Muscle layer of colon (tissue), 2 donors: ENCODE data around the gene EVI5.

Source experiments
- H3K27ac ChIP-seq: one replicate; pipeline ENCODE4 v1.7.0; 2013; ENCODE audit warnings: low read depth, mild to moderate bottlenecking, low read length, moderate library complexity
- H3K27me3 ChIP-seq, 2 donors: one replicate each; pipeline ENCODE4 v1.7.0; 2013; ENCODE audit warnings: low read length in 2 of 2, mild to moderate bottlenecking in 2 of 2; ENCODE audit not compliant: insufficient read depth in 2 of 2, control insufficient read depth in 1 of 2
- H3K36me3 ChIP-seq: one replicate; pipeline ENCODE4 v1.7.0; 2013; ENCODE audit warnings: mild to moderate bottlenecking, low read length; ENCODE audit not compliant: insufficient read depth
- H3K4me1 ChIP-seq: one replicate; pipeline ENCODE4 v1.7.0; 2013; ENCODE audit warnings: mild to moderate bottlenecking, low read length; ENCODE audit not compliant: insufficient read depth
- H3K4me3 ChIP-seq, 2 donors: one replicate each; pipeline ENCODE4 v1.7.0; 2013; ENCODE audit warnings: low read length in 2 of 2, low read depth in 1 of 2, mild to moderate bottlenecking in 1 of 2, moderate library complexity in 1 of 2
- H3K9ac ChIP-seq: one replicate; pipeline ENCODE4 v1.7.0; 2013; ENCODE audit warnings: low read length
- H3K9me3 ChIP-seq: one replicate; pipeline ENCODE4 v1.7.0; 2013; ENCODE audit warnings: mild to moderate bottlenecking, low read length
- donor health status: abdominal sarcoma.
- donor health status: Adenocarcinoma of cecum.

Gene EVI5

DNA sequence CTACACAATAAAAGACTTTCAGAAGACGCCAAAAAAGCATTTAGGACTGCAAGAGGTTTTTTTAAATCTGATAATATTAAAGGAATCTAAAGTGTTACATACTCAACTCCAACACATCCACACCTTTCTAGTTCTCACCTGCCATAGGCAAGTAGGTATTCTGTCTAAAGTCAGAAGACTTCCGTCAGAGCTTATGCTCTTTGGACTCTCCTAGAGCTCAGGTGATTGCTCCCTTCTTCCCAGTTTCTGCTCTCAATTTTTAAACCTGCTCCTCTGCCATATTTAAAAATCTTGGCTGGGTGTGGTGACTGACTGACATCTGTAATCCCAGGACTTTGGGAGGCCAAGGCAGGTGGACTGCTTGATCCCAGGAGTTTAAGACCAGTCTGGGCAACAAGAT is 16.6 kb downstream of the EVI5 start:
- no peak overlapping the region for H3K4me3 ChIP-seq
- no peaks in the 10 kb centered on the region for H3K9me3 ChIP-seq
- no peaks in the 10 kb centered on the region for H3K4me1 ChIP-seq
- H3K27ac ChIP-seq: no peak overlapping the region
- H3K36me3 ChIP-seq: no peaks in the 10 kb centered on the region
- no peak overlapping the region for H3K9ac ChIP-seq
- H3K27me3 ChIP-seq: no peaks in the 10 kb centered on the region

DNA sequence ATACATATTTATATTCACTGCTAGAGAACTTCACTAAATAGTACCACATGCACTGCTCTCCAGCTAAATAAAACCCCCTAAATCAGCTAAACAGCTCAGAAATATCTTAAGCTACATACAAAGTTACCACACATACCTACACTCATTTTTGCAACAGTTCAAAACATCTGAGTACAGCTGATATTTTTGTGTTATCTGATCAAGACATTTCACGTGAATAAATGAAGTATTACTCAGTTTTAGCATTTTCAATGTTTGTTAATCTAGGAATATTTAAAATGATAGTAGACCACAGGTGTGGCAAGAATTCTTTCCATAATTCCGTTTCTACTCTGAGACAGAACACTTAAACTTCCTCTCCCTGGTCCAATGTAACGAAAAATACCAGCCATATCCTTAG is 20.8 kb downstream of the EVI5 start:
- Histone ChIP-seq H3K27me3 (no peaks in the 10 kb centered on the region), H3K4me3 (no peak overlapping the region), H3K9me3 (no peaks in the 10 kb centered on the region), H3K36me3 (no peaks in the 10 kb centered on the region), H3K27ac (no peak overlapping the region), H3K9ac (no peak overlapping the region), H3K4me1 (no peaks in the 10 kb centered on the region)

- H3K9ac ChIP-seq: no peak overlapping the region
- H3K4me1 ChIP-seq: no peaks in the 10 kb centered on the region
- no peaks in the 10 kb centered on the region for H3K36me3 ChIP-seq
- H3K27ac ChIP-seq: no peak overlapping the region
- no peaks in the 10 kb centered on the region for H3K27me3 ChIP-seq
- no peaks in the 10 kb centered on the region for H3K9me3 ChIP-seq
- H3K4me3 ChIP-seq: no peak overlapping the region
Observed at GRCh38 chr1:92762355-92762754, 22.6 kb downstream of the EVI5 start.

DNA sequence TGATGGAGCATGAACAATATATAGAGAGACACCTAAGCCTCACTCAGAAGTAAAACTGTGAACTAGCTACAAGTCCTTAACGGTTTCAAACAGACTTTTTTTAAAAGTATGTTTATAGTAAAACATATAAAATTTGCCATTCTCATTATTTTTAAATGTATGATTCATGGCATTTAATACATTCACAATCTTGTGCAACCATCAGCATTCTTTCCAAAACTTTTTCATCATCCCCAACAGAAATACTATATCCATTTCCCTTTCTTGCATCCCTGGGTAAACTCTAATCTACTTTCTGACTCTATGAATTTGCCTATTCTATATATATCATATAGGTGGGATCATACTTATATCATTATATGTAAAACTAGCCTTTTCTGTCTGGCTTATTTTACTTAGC is 25.5 kb downstream of the EVI5 start:
- no peak overlapping the region for H3K27ac ChIP-seq
- no peaks in the 10 kb centered on the region for H3K9me3 ChIP-seq
- H3K36me3 ChIP-seq: no peaks in the 10 kb centered on the region
- H3K4me1 ChIP-seq: no peaks in the 10 kb centered on the region
- no peak overlapping the region for H3K9ac ChIP-seq
- H3K4me3 ChIP-seq: no peak overlapping the region
- no peaks in the 10 kb centered on the region for H3K27me3 ChIP-seq

DNA sequence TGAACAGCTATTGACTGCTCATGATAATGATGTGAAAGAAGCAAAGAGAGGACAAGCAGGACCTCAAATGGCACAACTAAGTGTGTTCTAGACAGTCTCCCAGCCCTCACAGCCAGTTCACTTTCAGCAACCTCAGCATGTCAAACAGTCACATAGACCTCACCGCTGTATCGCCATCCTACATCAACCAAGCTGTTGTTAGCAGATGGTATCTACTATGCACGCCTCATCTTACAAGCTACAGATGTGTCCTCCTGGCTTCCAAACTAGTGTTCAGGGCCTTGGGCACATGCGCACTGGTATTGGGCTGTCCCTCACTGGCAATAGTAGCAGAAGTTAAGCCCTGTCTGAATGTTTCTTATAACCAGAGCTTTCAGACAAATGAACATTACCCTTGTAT is 28.4 kb downstream of the EVI5 start:
- Histone ChIP-seq H3K36me3 (no peaks in the 10 kb centered on the region), H3K4me3 (no peak overlapping the region), H3K27ac (no peak overlapping the region), H3K4me1 (no peaks in the 10 kb centered on the region), H3K9ac (no peak overlapping the region), H3K9me3 (no peaks in the 10 kb centered on the region), H3K27me3 (no peaks in the 10 kb centered on the region)

DNA sequence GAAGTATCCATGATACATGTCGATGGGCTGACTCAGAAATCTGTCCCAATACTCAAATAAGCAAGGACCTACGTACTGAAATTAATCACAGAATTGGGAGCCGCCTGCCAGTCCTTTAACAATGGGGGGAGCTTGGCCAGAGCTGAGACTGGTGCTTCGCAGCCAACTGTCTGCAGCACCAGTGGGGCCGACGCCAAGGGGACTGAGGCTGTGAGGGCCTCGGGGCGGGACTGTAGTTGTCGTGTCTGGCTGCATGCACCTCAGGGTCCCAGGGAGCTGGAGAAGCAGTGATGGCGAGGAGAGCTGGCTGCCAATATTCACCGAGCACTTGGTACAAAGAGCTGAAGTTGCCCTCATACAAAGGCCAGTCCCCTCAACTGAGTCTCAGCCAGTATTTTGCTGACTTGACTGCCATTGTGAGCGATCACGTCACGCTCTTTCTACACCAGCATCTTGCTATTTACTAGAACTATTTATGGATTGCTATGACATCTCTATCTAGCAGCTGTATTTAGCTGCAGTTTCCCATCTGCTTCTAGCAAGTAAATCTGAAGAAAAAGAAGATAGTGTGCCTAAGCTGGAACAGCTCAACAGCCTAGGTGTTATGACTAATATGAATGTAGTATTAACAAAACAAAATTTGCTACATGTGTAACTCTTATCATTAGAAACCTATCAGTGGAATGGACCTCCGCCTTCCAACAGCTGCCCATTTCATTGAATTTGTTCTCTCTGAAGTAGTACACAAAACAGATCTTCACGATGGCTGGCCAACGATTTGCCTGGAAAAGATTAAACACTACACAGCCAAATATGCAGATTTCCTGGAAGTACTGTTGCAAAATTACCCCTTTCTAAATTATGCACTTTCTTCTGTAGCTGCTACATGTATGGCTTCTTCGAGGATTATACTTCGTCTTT is 29.1 kb downstream of the EVI5 start:
- Histone ChIP-seq H3K27ac (no peak overlapping the region), H3K4me3 (no peak overlapping the region), H3K27me3 (no peaks in the 10 kb centered on the region), H3K9ac (no peak overlapping the region), H3K36me3 (no peaks in the 10 kb centered on the region), H3K4me1 (no peaks in the 10 kb centered on the region), H3K9me3 (no peaks in the 10 kb centered on the region)

- no peak overlapping the region for H3K27ac ChIP-seq
- H3K4me1 ChIP-seq: no peaks in the 10 kb centered on the region
- H3K9me3 ChIP-seq: no peaks in the 10 kb centered on the region
- no peak overlapping the region for H3K4me3 ChIP-seq
- H3K36me3 ChIP-seq: no peaks in the 10 kb centered on the region
- H3K9ac ChIP-seq: no peak overlapping the region
- H3K27me3 ChIP-seq: no peaks in the 10 kb centered on the region
Observed at GRCh38 chr1:92754719-92755050, 30.2 kb downstream of the EVI5 start.

DNA sequence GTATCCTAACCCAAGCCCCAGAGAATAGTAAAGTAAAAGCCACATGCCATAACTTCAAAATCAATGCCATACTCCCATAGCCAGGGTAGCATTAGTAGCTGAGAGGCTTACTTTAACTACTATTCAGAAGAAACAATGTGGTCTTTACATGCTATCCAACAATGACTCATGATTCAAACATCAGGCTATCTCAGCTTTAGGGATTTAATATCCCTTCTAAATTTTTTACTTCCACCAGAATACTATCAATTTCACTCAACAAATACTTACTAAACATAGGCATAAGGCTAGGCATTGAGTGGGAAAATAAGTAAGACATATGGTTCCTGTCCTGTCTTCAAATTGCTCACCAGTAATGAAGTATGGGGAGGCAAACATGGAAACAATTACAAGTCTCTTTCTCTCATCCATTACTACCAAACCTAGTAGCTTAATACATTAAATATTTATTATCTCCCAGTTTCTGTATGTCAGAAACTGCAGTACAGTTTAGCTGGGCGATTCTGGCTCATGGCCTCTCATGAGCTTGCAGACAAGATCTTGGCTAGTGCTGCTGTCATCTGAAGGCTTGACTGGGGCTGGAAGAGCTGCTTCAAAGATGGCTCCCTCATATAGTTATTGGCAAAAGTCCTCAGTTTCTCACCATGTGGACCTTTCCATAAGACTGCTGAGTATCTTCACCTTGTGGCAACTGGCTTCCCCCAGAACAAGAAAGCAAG is 30.7 kb downstream of the EVI5 start:
- no peak overlapping the region for H3K4me3 ChIP-seq
- no peaks in the 10 kb centered on the region for H3K27me3 ChIP-seq
- H3K4me1 ChIP-seq: no peaks in the 10 kb centered on the region
- no peaks in the 10 kb centered on the region for H3K36me3 ChIP-seq
- no peak overlapping the region for H3K27ac ChIP-seq
- no peak overlapping the region for H3K9ac ChIP-seq
- no peaks in the 10 kb centered on the region for H3K9me3 ChIP-seq

DNA sequence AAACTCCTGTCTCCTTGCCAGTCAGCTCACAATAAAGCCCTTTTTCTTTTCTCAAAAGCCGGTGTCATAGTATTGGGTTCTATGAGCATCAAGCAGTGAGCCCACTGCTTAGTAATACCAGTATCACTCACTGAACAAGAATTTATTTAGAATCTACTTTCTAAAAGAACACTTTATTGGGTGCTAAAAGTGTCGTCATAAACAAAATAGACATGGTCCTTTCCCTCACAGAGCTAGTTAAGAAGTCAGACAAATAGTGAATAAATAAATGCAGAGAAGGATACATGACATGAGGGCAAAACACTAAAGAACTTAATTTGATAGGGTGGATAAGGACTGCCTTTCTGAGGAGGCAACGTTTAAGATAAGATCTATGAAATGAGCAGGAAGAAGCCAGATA is 32.2 kb downstream of the EVI5 start:
- Histone ChIP-seq H3K9me3 (no peaks in the 10 kb centered on the region), H3K27ac (no peak overlapping the region), H3K4me3 (no peak overlapping the region), H3K9ac (no peak overlapping the region), H3K4me1 (peaks cover 6% of the 10 kb centered on the region), H3K36me3 (no peaks in the 10 kb centered on the region), H3K27me3 (no peaks in the 10 kb centered on the region)

- no peaks in the 10 kb centered on the region for H3K27me3 ChIP-seq
Observed at GRCh38 chr1:92749024-92749634, 35.8 kb downstream of the EVI5 start.

DNA sequence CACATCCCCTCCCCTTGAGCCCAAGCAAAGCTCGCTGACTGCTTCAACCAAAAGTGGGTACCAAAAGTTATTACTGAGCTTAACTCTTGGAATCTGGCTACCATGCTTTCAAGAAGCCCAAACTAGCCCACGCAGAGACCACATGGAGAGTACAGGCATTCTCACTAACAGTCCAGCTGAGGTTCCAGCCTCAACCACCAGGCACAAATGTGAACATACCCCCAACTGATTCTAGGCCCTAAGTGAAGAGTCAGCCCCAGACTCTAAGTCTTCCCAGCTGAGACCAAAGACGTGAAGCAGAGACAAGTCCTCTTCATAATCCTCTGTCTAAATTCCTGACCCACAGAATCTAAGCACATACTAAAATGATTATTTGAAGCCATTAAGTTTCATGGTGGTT is 36.8 kb downstream of the EVI5 start:
- Histone ChIP-seq H3K4me3 (no peak overlapping the region), H3K27ac (no peak overlapping the region), H3K9ac (no peak overlapping the region)

More at GRCh38 chr1:92749024-92749634, 35.8 kb downstream of the EVI5 start:
- Histone ChIP-seq H3K9ac (no peak overlapping the region), H3K36me3 (no peaks in the 10 kb centered on the region), H3K4me1 (peaks cover 6% of the 10 kb centered on the region), H3K9me3 (no peaks in the 10 kb centered on the region), H3K27ac (no peak overlapping the region), H3K4me3 (no peak overlapping the region)

More for the DNA sequence above, 36.8 kb downstream of the EVI5 start:
- Histone ChIP-seq H3K4me1 (peaks cover 6% of the 10 kb centered on the region), H3K27me3 (no peaks in the 10 kb centered on the region), H3K9me3 (no peaks in the 10 kb centered on the region), H3K36me3 (no peaks in the 10 kb centered on the region)
